Heart left ventricle (tissue), 16 donors: ENCODE measurements around the gene FNDC4. TPM values are rescaled to one million over a fixed set of nuclear protein-coding genes. Genes with fewer than 3 reads are reported as not detected.

ENCODE experiments used
- ATAC-seq, 4 donors: fragments of 200-7000 bp; cut with Tn5 transposase; one replicate each; pipeline ENCODE4 v1.9.1; 2020 to 2022; ENCODE audit warnings: moderate library complexity in 4 of 4, mild to moderate bottlenecking in 3 of 4, moderate number of reproducible peaks in 1 of 4
- DNase-seq, 5 donors: peaks; one replicate each; pipeline ENCODE4 v3.0.0-alpha.2; 2020
- H3K27ac ChIP-seq, 12 donors: fragments of 200-600 bp; sonication (generic) in 4 of 12; one replicate each; pipeline versions ENCODE4 v1.5.0 to v1.8.0; 2016 to 2022; ENCODE audit warnings: mild to moderate bottlenecking in 2 of 12
- H3K27me3 ChIP-seq, 9 donors: fragments of 200-600 bp; sonication (generic) in 2 of 9; one replicate each; pipeline versions ENCODE4 v1.5.1 to v1.8.0; 2016 to 2022; ENCODE audit warnings: mild to moderate bottlenecking in 3 of 9
- H3K36me3 ChIP-seq, 9 donors: fragments of 200-600 bp; sonication (generic) in 2 of 9; one replicate each; pipeline versions ENCODE4 v1.5.0 to v1.8.0; 2018 to 2022; ENCODE audit warnings: mild to moderate bottlenecking in 2 of 9
- H3K4me1 ChIP-seq, 12 donors: fragments of 200-600 bp; sonication (generic) in 4 of 12; one replicate each; pipeline versions ENCODE4 v1.5.0 to v1.8.0; 2016 to 2022; ENCODE audit warnings: mild to moderate bottlenecking in 3 of 12
- H3K4me3 ChIP-seq, 12 donors: fragments of 200-600 bp; sonication (generic) in 4 of 12; one replicate each; pipeline versions ENCODE4 v1.5.0 to v1.8.0; 2017 to 2022; ENCODE audit warnings: mild to moderate bottlenecking in 9 of 12, moderate library complexity in 4 of 12
- H3K9me3 ChIP-seq, 12 donors: fragments of 200-600 bp; sonication (generic) in 4 of 12; one replicate each; pipeline versions ENCODE4 v1.5.0 to v1.8.0; 2016 to 2022; ENCODE audit warnings: mild to moderate bottlenecking in 1 of 12
- POLR2A ChIP-seq, 2 donors: fragments of 450-650 bp; IDR thresholded peaks; one replicate each; pipeline ENCODE4 v1.6.1; 2017; ENCODE audit warnings: antibody characterized with exemption in 2 of 2, mild to moderate bottlenecking in 2 of 2, moderate library complexity in 2 of 2
- WGBS, 4 donors: extraction: QIAGEN DNeasy Blood & Tissue Kit in 2 of 4; methylation state at CpG; one replicate each; pipeline versions ENCODE4 v1.1.5 to v1.1.7; 2013 to 2018; 5-methylcytosine and 5-hydroxymethylcytosine counted together
- intact Hi-C, 10 donors: fragments of 100-400 bp; cut with DNase I; formaldehyde crosslinking; loops; one replicate each; pipeline versions ENCODE4 v1.11.1 to v1.14.2; 2022
- polyA plus RNA-seq, 2 donors: library from polyadenylated mRNA; stranded (reverse); fragments of 200-250 nt; gene quantifications; one replicate each; pipeline ENCODE4 v1.2.3, GENCODE V29; 2013
- total RNA-seq, 9 donors: library from RNA; depleted of rRNA in 2 of 9; stranded (reverse); fragments of >200 nt in 2 of 9; fragmentation: NEBNext Ultra II Directional in 3 of 9; extraction: Animal tissue kit (Norgen Biotek cat#: 25700) in 3 of 9; gene quantifications; one replicate each; pipeline versions ENCODE4 v1.1.0 to v1.2.4, GENCODE V29; 2016 to 2023
- TF ChIP-seq, protein P1 (sequence below), 12 donors: fragments of 200-600 bp; sonication (generic) in 4 of 12; IDR thresholded peaks; one replicate each; pipeline versions ENCODE4 v1.5.0 to v1.8.0; 2018 to 2022; ENCODE audit warnings: antibody characterized with exemption in 12 of 12, mild to moderate bottlenecking in 5 of 12
- donor health status: ischemic (EF 13 %, LVEDD 7.1; RV severe dilation, severe dysfunction).
- donor health status: healthy with polysubstance abuse.
- donor health status: DM: no; HTN: yes; CAD: no.
- donor health status: DM: no; HTN: no; CAD: no.
- donor health status: ischemic (EF 25% LVEDD 6.9; RV normal size, moderate dysfunction).
- donor health status: ischemic (EF 25% LVEDD 5.7; RV mildly dilated, moderate dysfunction).
- donor health status: healthy.
- donor health status: DM: yes; HTN: yes; CAD: no.
- donor health status: ischemic (EF 35%, LVEDD 5.7; RV mildly dilated, moderate dysfunction).
- donor health status: nonischemic (EF 11% LVEDD 7.7; RV severe dilation, severe dysfunction).
- donor health status: DM: yes; HTN: yes; CAD: no.
- donor health status: PGD.
- donor health status: ischemic (EF 29% LVEDD 5.4; RV normal size, mild dysfunction).
- donor health status: nonischemic (EF 23%, LVEDD 6.1; RV moderate dilation, normal function).

FNDC4 gene
- total and polyA plus RNA-seq, 11 donors: 1.0 to 10.5 (median 3.1) TPM

DNA sequence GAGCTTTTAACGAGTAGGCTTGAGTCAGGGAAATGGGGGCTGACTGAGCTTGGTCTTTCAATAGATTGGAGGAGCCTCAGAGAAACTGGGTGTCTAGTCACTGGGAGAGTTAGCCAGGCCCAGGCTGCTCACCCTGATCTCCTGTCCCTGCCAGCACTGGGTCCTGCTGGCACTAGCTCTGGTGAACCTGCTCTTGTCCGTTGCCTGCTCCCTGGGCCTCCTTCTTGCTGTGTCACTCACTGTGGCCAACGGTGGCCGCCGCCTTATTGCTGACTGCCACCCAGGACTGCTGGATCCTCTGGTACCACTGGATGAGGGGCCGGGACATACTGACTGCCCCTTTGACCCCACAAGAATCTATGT, 52.1 kb downstream of the FNDC4 start:
- no peaks in the 10 kb centered on the region for H3K9me3 ChIP-seq
- no peak overlapping the region for H3K4me3 ChIP-seq
- peaks cover 0 to 7% (median 0%) of the 10 kb centered on the region in 12 donors for H3K4me1 ChIP-seq
- peaks cover 4 to 83% (median 77%) of the 10 kb centered on the region in 9 donors for H3K36me3 ChIP-seq
- ATAC-seq (peak in 2 of 4 donors; percentile 21 to 24), DNase-seq (no peak)
- TF ChIP-seq, protein P1, sequence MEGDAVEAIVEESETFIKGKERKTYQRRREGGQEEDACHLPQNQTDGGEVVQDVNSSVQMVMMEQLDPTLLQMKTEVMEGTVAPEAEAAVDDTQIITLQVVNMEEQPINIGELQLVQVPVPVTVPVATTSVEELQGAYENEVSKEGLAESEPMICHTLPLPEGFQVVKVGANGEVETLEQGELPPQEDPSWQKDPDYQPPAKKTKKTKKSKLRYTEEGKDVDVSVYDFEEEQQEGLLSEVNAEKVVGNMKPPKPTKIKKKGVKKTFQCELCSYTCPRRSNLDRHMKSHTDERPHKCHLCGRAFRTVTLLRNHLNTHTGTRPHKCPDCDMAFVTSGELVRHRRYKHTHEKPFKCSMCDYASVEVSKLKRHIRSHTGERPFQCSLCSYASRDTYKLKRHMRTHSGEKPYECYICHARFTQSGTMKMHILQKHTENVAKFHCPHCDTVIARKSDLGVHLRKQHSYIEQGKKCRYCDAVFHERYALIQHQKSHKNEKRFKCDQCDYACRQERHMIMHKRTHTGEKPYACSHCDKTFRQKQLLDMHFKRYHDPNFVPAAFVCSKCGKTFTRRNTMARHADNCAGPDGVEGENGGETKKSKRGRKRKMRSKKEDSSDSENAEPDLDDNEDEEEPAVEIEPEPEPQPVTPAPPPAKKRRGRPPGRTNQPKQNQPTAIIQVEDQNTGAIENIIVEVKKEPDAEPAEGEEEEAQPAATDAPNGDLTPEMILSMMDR (IDR thresholded peaks at IDR 0.05): no peak
- TF ChIP-seq POLR2A (IDR thresholded peaks at IDR 0.05): no peak
- H3K27me3 ChIP-seq: no peaks in the 10 kb centered on the region
- peak overlapping the region in 1 of 12 donors; percentile 68 for H3K27ac ChIP-seq
- intact Hi-C loops: no loop called here
- WGBS, 4 donors: 75 to 87% (median 83%) methylated on average over 5 to 6 of the region's 6 CpGs

DNA sequence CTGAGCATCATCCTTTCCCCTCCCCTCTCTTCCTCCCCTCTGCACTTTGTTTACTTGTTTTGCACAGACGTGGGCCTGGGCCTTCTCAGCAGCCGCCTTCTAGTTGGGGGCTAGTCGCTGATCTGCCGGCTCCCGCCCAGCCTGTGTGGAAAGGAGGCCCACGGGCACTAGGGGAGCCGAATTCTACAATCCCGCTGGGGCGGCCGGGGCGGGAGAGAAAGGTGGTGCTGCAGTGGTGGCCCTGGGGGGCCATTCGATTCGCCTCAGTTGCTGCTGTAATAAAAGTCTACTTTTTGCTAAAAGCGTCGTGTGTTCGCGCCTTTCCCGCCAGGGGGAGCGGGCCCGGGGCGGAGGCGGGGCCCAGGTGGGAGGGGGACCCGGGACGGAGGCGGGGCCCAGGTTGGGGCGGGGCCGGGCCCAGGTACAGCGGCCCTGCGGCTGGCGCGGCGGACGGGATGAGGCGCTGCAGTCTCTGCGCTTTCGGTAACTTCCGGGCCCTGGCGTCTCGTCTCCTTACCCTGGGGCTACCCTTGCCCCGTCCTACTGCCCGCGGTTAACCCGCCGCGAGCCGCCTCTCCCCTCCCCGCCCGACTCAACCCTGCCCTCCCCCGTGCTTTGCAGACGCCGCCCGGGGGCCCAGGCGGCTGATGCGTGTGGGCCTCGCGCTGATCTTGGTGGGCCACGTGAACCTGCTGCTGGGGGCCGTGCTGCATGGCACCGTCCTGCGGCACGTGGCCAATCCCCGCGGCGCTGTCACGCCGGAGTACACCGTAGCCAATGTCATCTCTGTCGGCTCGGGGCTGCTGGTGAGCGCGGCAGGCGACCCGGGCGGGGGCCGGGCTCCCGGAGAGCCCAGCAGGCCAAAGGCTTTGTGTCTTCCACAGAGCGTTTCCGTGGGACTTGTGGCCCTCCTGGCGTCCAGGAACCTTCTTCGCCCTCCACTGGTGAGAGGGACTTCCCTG, 52.8 kb downstream of the FNDC4 start, which contains the start of gene KRTCAP3:
KRTCAP3 (plus strand) TSS at position 424 of the 962 bp plus-strand sequence; CDS start at position 456, 32 bp downstream.
- Histone ChIP-seq H3K27me3 (no peaks in the 10 kb centered on the region), H3K9me3 (no peaks in the 10 kb centered on the region), H3K36me3 (peaks cover 9 to 83% (median 77%) of the 10 kb centered on the region in 9 donors), H3K4me1 (peaks cover 0 to 7% (median 0%) of the 10 kb centered on the region in 12 donors), H3K4me3 (no peak within 1 kb of the TSS), H3K27ac (peak within 1 kb of the TSS in 1 of 12 donors; percentile 68)
- peak in 3 of 4 donors; percentile 32 to 68 (median 50) for ATAC-seq
- no peak for TF ChIP-seq POLR2A (IDR thresholded peaks at IDR 0.05)
- TF ChIP-seq, protein P1 (IDR thresholded peaks at IDR 0.05): no peak
- no peak for DNase-seq
- 42 to 62% (median 55%) methylated on average over 57 to 80 of the region's 80 CpGs for WGBS, 4 donors
- intact Hi-C loops: no loop called here

Other genes starting within 250 kb of the FNDC4 start
- gene SLC30A3, start 232.2 kb downstream of the FNDC4 start, total RNA-seq: 10 to 100 TPM in 2 of 9 donors, 1 to 10 TPM in 7; 5.0 to 18.1 (median 9.0) TPM
- gene SLC30A3, start 232.2 kb downstream of the FNDC4 start, polyA plus RNA-seq: 1 to 10 TPM; 5.6 to 9.2 TPM
- 1 to 10 TPM in 5 of 9 donors, under 1 TPM in 4; 0.36 to 3.3 (median 1.2) TPM for gene DNAJC5G, start 219.8 kb downstream of the FNDC4 start, total RNA-seq
- gene DNAJC5G, start 219.8 kb downstream of the FNDC4 start, polyA plus RNA-seq: 1 to 10 TPM in 1 of 2 donors, under 1 TPM in 1; 0.11 to 1.8 TPM
- gene TRIM54, start 212.8 kb downstream of the FNDC4 start, total RNA-seq: 100 to 1,000 TPM; 175 to 329 (median 241) TPM
- 100 to 1,000 TPM; 128 to 324 TPM for gene TRIM54, start 212.8 kb downstream of the FNDC4 start, polyA plus RNA-seq
- 1 to 10 TPM in 6 of 9 donors, under 1 TPM in 3; 0.60 to 2.5 (median 1.1) TPM for gene UCN, start 186.8 kb downstream of the FNDC4 start, total RNA-seq
- 1 to 10 TPM; 1.3 to 1.4 TPM for gene UCN, start 186.8 kb downstream of the FNDC4 start, polyA plus RNA-seq
- 100 to 1,000 TPM in 1 of 9 donors, 10 to 100 TPM in 8; 48.8 to 103 (median 65.7) TPM for gene MPV17, start 172.1 kb downstream of the FNDC4 start, total RNA-seq
- 100 to 1,000 TPM in 1 of 2 donors, 10 to 100 TPM in 1; 69.3 to 134 TPM for gene MPV17, start 172.1 kb downstream of the FNDC4 start, polyA plus RNA-seq
- gene GTF3C2, start 138.4 kb downstream of the FNDC4 start, total RNA-seq: 10 to 100 TPM; 19.9 to 42.6 (median 28.3) TPM
- gene GTF3C2, start 138.4 kb downstream of the FNDC4 start, polyA plus RNA-seq: 10 to 100 TPM; 17.8 to 21.9 TPM
- gene EIF2B4, start 124.9 kb downstream of the FNDC4 start, total RNA-seq: 10 to 100 TPM; 28.5 to 59.3 (median 37.0) TPM
- gene EIF2B4, start 124.9 kb downstream of the FNDC4 start, polyA plus RNA-seq: 10 to 100 TPM; 40.2 to 69.0 TPM
- gene SNX17, start 124.6 kb downstream of the FNDC4 start, total RNA-seq: 10 to 100 TPM; 59.4 to 90.7 (median 77.2) TPM
- gene SNX17, start 124.6 kb downstream of the FNDC4 start, polyA plus RNA-seq: 100 to 1,000 TPM in 1 of 2 donors, 10 to 100 TPM in 1; 39.2 to 106 TPM
- gene ZNF513, start 114.5 kb downstream of the FNDC4 start, total RNA-seq: 10 to 100 TPM in 1 of 9 donors, 1 to 10 TPM in 8; 2.8 to 10.4 (median 7.1) TPM
- gene ZNF513, start 114.5 kb downstream of the FNDC4 start, polyA plus RNA-seq: 10 to 100 TPM in 1 of 2 donors, 1 to 10 TPM in 1; 8.7 to 11.8 TPM
- 10 to 100 TPM; 31.7 to 49.7 (median 40.2) TPM for gene PPM1G, start 85.6 kb downstream of the FNDC4 start, total RNA-seq
- gene PPM1G, start 85.6 kb downstream of the FNDC4 start, polyA plus RNA-seq: 10 to 100 TPM; 31.2 to 87.2 TPM
- 10 to 100 TPM; 43.5 to 78.6 (median 62.8) TPM for gene NRBP1, start 66.6 kb downstream of the FNDC4 start, total RNA-seq
- 100 to 1,000 TPM in 1 of 2 donors, 10 to 100 TPM in 1; 27.8 to 114 TPM for gene NRBP1, start 66.6 kb downstream of the FNDC4 start, polyA plus RNA-seq
- 1 to 10 TPM in 1 of 9 donors, under 1 TPM in 2, not detected in 6; 0.50 to 1.7 (median 0.61) TPM for gene KRTCAP3, start 52.8 kb downstream of the FNDC4 start, total RNA-seq
- under 1 TPM in 1 of 2 donors, not detected in 1; 0.65 TPM for gene KRTCAP3, start 52.8 kb downstream of the FNDC4 start, polyA plus RNA-seq
- gene IFT172, start 5.5 kb downstream of the FNDC4 start, total RNA-seq: 10 to 100 TPM; 13.6 to 25.7 (median 17.4) TPM
- gene IFT172, start 5.5 kb downstream of the FNDC4 start, polyA plus RNA-seq: 10 to 100 TPM; 11.9 to 27.2 TPM
- gene GCKR, start 1.6 kb upstream of the FNDC4 start, total RNA-seq: 1 to 10 TPM in 1 of 9 donors, under 1 TPM in 3, not detected in 5; 0.28 to 1.1 (median 0.38) TPM
- gene GCKR, start 1.6 kb upstream of the FNDC4 start, polyA plus RNA-seq: 1 to 10 TPM in 1 of 2 donors, under 1 TPM in 1; 0.23 to 1.7 TPM
- gene ZNF512, start 87.8 kb upstream of the FNDC4 start, total RNA-seq: 10 to 100 TPM; 13.2 to 31.8 (median 20.1) TPM
- 10 to 100 TPM in 1 of 2 donors, 1 to 10 TPM in 1; 8.4 to 15.8 TPM for gene ZNF512, start 87.8 kb upstream of the FNDC4 start, polyA plus RNA-seq
- gene CCDC121, start 133.8 kb upstream of the FNDC4 start, total RNA-seq: 1 to 10 TPM; 3.9 to 7.7 (median 5.8) TPM
- 1 to 10 TPM; 2.5 to 3.5 TPM for gene CCDC121, start 133.8 kb upstream of the FNDC4 start, polyA plus RNA-seq
- 10 to 100 TPM; 14.4 to 22.3 (median 19.4) TPM for gene GPN1, start 133.8 kb upstream of the FNDC4 start, total RNA-seq
- 10 to 100 TPM; 10.1 to 35.9 TPM for gene GPN1, start 133.8 kb upstream of the FNDC4 start, polyA plus RNA-seq
- 10 to 100 TPM; 18.6 to 29.5 (median 27.0) TPM for gene SUPT7L, start 168.4 kb upstream of the FNDC4 start, total RNA-seq
- gene SUPT7L, start 168.4 kb upstream of the FNDC4 start, polyA plus RNA-seq: 10 to 100 TPM; 21.0 to 22.4 TPM
- gene SLC4A1AP, start 168.7 kb upstream of the FNDC4 start, total RNA-seq: 10 to 100 TPM; 19.2 to 25.6 (median 22.4) TPM
- gene SLC4A1AP, start 168.7 kb upstream of the FNDC4 start, polyA plus RNA-seq: 10 to 100 TPM; 14.9 to 27.8 TPM